Measurements from ENCODE around the gene UBL4A.

Gene UBL4A

GRCh38 chrX:154494715-154495114 is 8.3 kb upstream of the UBL4A start:
- TF ChIP-seq GATA3 (IDR thresholded peaks at IDR 0.05; ENCODE audit: low read depth, low read length), result no peak

GRCh38 chrX:154490414-154491083 is 4.1 kb upstream of the UBL4A start, which contains the start of gene SLC10A3:
Gene SLC10A3 (minus strand): TSS chrX:154490629. CDS start chrX:154488940, 1,689 bp downstream.
- TF ChIP-seq GATA2 (IDR thresholded peaks at IDR 0.05; ENCODE audit: low read depth, low read length) (no peak), GATA3 (IDR thresholded peaks at IDR 0.05; ENCODE audit: low read depth, low read length) (no peak)

- no peak for TF ChIP-seq GATA2 (IDR thresholded peaks at IDR 0.05; ENCODE audit: low read depth, low read length)
- TF ChIP-seq GATA3 (IDR thresholded peaks at IDR 0.05; ENCODE audit: low read depth, low read length), result no peak
Measured at GRCh38 chrX:154490021-154490413, 3.6 kb upstream of the UBL4A start.

GRCh38 chrX:154489182-154489581 is 2.8 kb upstream of the UBL4A start:
- TF ChIP-seq GATA2 (IDR thresholded peaks at IDR 0.05; ENCODE audit: low read depth, low read length), result no peak
- no peak for TF ChIP-seq GATA3 (IDR thresholded peaks at IDR 0.05; ENCODE audit: low read depth, low read length)

GRCh38 chrX:154488336-154489075 is 2.1 kb upstream of the UBL4A start:
- TF ChIP-seq GATA3 (IDR thresholded peaks at IDR 0.05; ENCODE audit: low read depth, low read length) (no peak), GATA2 (IDR thresholded peaks at IDR 0.05; ENCODE audit: low read depth, low read length) (no peak)

- TF ChIP-seq GATA3 (IDR thresholded peaks at IDR 0.05; ENCODE audit: low read depth, low read length), result no peak
Measured at GRCh38 chrX:154487518-154488290, 1.3 kb upstream of the UBL4A start.

- no peak for TF ChIP-seq GATA2 (IDR thresholded peaks at IDR 0.05; ENCODE audit: low read depth, low read length)
- no peak for TF ChIP-seq GATA3 (IDR thresholded peaks at IDR 0.05; ENCODE audit: low read depth, low read length)
Measured at GRCh38 chrX:154486052-154486395, 391 bp downstream of the UBL4A start.

GRCh38 chrX:154485150-154486051 is 1.0 kb downstream of the UBL4A start:
- no peak for TF ChIP-seq GATA3 (IDR thresholded peaks at IDR 0.05; ENCODE audit: low read depth, low read length)
- TF ChIP-seq GATA2 (IDR thresholded peaks at IDR 0.05; ENCODE audit: low read depth, low read length), result no peak

GRCh38 chrX:154484255-154485149 is 1.9 kb downstream of the UBL4A start:
- TF ChIP-seq GATA2 (IDR thresholded peaks at IDR 0.05; ENCODE audit: low read depth, low read length) (no peak), GATA3 (IDR thresholded peaks at IDR 0.05; ENCODE audit: low read depth, low read length) (no peak)

- TF ChIP-seq GATA2 (IDR thresholded peaks at IDR 0.05; ENCODE audit: low read depth, low read length), result no peak
- TF ChIP-seq GATA3 (IDR thresholded peaks at IDR 0.05; ENCODE audit: low read depth, low read length), result no peak
Measured at GRCh38 chrX:154483325-154483724, 3.1 kb downstream of the UBL4A start.

- TF ChIP-seq GATA2 (IDR thresholded peaks at IDR 0.05; ENCODE audit: low read depth, low read length) (no peak), GATA3 (IDR thresholded peaks at IDR 0.05; ENCODE audit: low read depth, low read length) (no peak)
Measured at GRCh38 chrX:154482786-154483185, 3.6 kb downstream of the UBL4A start.

GRCh38 chrX:154481911-154482601 is 4.4 kb downstream of the UBL4A start:
- TF ChIP-seq GATA2 (IDR thresholded peaks at IDR 0.05; ENCODE audit: low read depth, low read length), result no peak
- no peak for TF ChIP-seq GATA3 (IDR thresholded peaks at IDR 0.05; ENCODE audit: low read depth, low read length)
